ENCODE data around the gene TSC2.
A peak's percentile ranks its signal among the peaks of the same experiment; 100 is the strongest.
"Not testable (repeated sequence)": the region's sequence is repeated elsewhere in the genome, so short reads cannot be mapped to it uniquely, and the experiment has no call there.

The TSC2 gene

GRCh38 chr16:2121853-2122252 lies 74.1 kb downstream of the TSC2 start:
- no peaks in the 10 kb centered on the region for H3K36me3 ChIP-seq

GRCh38 chr16:2122429-2122828 lies 74.6 kb downstream of the TSC2 start:
- Histone ChIP-seq H3K27ac (no peak overlapping the region), H3K27me3 (peaks cover 31% of the 10 kb centered on the region), H3K36me3 (no peaks in the 10 kb centered on the region), H3K4me3 (ENCODE audit: low read depth in 1 of 2, low read length in 1 of 2) (no peak overlapping the region), H3K9me3 (no peaks in the 10 kb centered on the region), H3K4me1 (ENCODE audit: control insufficient read depth in 1 of 2, insufficient read depth in 1 of 2, low read depth in 1 of 2, low read length in 1 of 2) (peaks cover 0 to 22% of the 10 kb centered on the region in 2 experiments)
- TF ChIP-seq CTCF (IDR thresholded peaks at IDR 0.05): no peak

More at GRCh38 chr16:2121853-2122252, 74.1 kb downstream of the TSC2 start:
- Histone ChIP-seq H3K4me3 (ENCODE audit: low read depth in 1 of 2, low read length in 1 of 2) (no peak overlapping the region), H3K4me1 (ENCODE audit: control insufficient read depth in 1 of 2, insufficient read depth in 1 of 2, low read depth in 1 of 2, low read length in 1 of 2) (peaks cover 0 to 19% of the 10 kb centered on the region in 2 experiments), H3K27ac (no peak overlapping the region), H3K27me3 (peaks cover 31% of the 10 kb centered on the region), H3K9me3 (no peaks in the 10 kb centered on the region)
- no peak for TF ChIP-seq CTCF (IDR thresholded peaks at IDR 0.05)

- Histone ChIP-seq H3K4me1 (ENCODE audit: control insufficient read depth in 1 of 2, insufficient read depth in 1 of 2, low read depth in 1 of 2, low read length in 1 of 2) (peaks cover 0 to 22% of the 10 kb centered on the region in 2 experiments), H3K27me3 (peaks cover 31% of the 10 kb centered on the region)
- H3K36me3 ChIP-seq; H3K27ac ChIP-seq; H3K4me3 ChIP-seq (ENCODE audit: low read depth in 1 of 2, low read length in 1 of 2); H3K9me3 ChIP-seq: not testable (repeated sequence)
These were observed 75.3 kb downstream of the TSC2 start for GRCh38 chr16:2122934-2123683.

GRCh38 chr16:2123706-2124376 lies 76.1 kb downstream of the TSC2 start:
- not testable (repeated sequence) for H3K27ac ChIP-seq; H3K4me3 ChIP-seq (ENCODE audit: low read depth in 1 of 2, low read length in 1 of 2); H3K9me3 ChIP-seq; H3K36me3 ChIP-seq
- peaks cover 31% of the 10 kb centered on the region for H3K27me3 ChIP-seq
- H3K4me1 ChIP-seq (ENCODE audit: control insufficient read depth in 1 of 2, insufficient read depth in 1 of 2, low read depth in 1 of 2, low read length in 1 of 2): peaks cover 6 to 28% of the 10 kb centered on the region in 2 experiments

- Histone ChIP-seq H3K4me1 (ENCODE audit: control insufficient read depth in 1 of 2, insufficient read depth in 1 of 2, low read depth in 1 of 2, low read length in 1 of 2) (peaks cover 7 to 28% of the 10 kb centered on the region in 2 experiments), H3K27me3 (peaks cover 31% of the 10 kb centered on the region)
- not testable (repeated sequence) for H3K9me3 ChIP-seq; H3K36me3 ChIP-seq; H3K27ac ChIP-seq; H3K4me3 ChIP-seq (ENCODE audit: low read depth in 1 of 2, low read length in 1 of 2)
These were observed 76.5 kb downstream of the TSC2 start for GRCh38 chr16:2124377-2124693.

- Histone ChIP-seq H3K4me3 (ENCODE audit: low read depth in 1 of 2, low read length in 1 of 2) (peak overlapping the region in 1 of 2 experiments; percentile 7), H3K27me3 (peaks cover 31% of the 10 kb centered on the region), H3K4me1 (ENCODE audit: control insufficient read depth in 1 of 2, insufficient read depth in 1 of 2, low read depth in 1 of 2, low read length in 1 of 2) (peaks cover 7 to 28% of the 10 kb centered on the region in 2 experiments)
- not testable (repeated sequence) for H3K9me3 ChIP-seq, H3K36me3 ChIP-seq, H3K27ac ChIP-seq
These were observed 77.1 kb downstream of the TSC2 start for GRCh38 chr16:2124694-2125444.

GRCh38 chr16:2125609-2126008 lies 77.8 kb downstream of the TSC2 start:
- Histone ChIP-seq H3K4me1 (ENCODE audit: control insufficient read depth in 1 of 2, insufficient read depth in 1 of 2, low read depth in 1 of 2, low read length in 1 of 2) (peaks cover 7 to 28% of the 10 kb centered on the region in 2 experiments), H3K27me3 (peaks cover 31% of the 10 kb centered on the region)
- not testable (repeated sequence) for H3K27ac ChIP-seq; H3K4me3 ChIP-seq (ENCODE audit: low read depth in 1 of 2, low read length in 1 of 2); H3K9me3 ChIP-seq; H3K36me3 ChIP-seq

- not testable (repeated sequence) for H3K27ac ChIP-seq; H3K36me3 ChIP-seq; H3K4me3 ChIP-seq (ENCODE audit: low read depth in 1 of 2, low read length in 1 of 2); H3K9me3 ChIP-seq
- Histone ChIP-seq H3K4me1 (ENCODE audit: control insufficient read depth in 1 of 2, insufficient read depth in 1 of 2, low read depth in 1 of 2, low read length in 1 of 2) (peaks cover 7 to 28% of the 10 kb centered on the region in 2 experiments), H3K27me3 (peaks cover 31% of the 10 kb centered on the region)
These were observed 78.5 kb downstream of the TSC2 start for GRCh38 chr16:2126161-2126743.

GRCh38 chr16:2126928-2127556 lies 79.3 kb downstream of the TSC2 start:
- not testable (repeated sequence) for H3K27ac ChIP-seq; H3K9me3 ChIP-seq; H3K4me3 ChIP-seq (ENCODE audit: low read depth in 1 of 2, low read length in 1 of 2); H3K36me3 ChIP-seq
- H3K27me3 ChIP-seq: peaks cover 31% of the 10 kb centered on the region
- H3K4me1 ChIP-seq (ENCODE audit: control insufficient read depth in 1 of 2, insufficient read depth in 1 of 2, low read depth in 1 of 2, low read length in 1 of 2): peaks cover 7 to 28% of the 10 kb centered on the region in 2 experiments

GRCh38 chr16:2127630-2128280 lies 80.0 kb downstream of the TSC2 start:
- H3K4me1 ChIP-seq (ENCODE audit: control insufficient read depth in 1 of 2, insufficient read depth in 1 of 2, low read depth in 1 of 2, low read length in 1 of 2): peaks cover 7 to 28% of the 10 kb centered on the region in 2 experiments
- not testable (repeated sequence) for H3K9me3 ChIP-seq; H3K27ac ChIP-seq; H3K36me3 ChIP-seq; H3K4me3 ChIP-seq (ENCODE audit: low read depth in 1 of 2, low read length in 1 of 2)
- peaks cover 31% of the 10 kb centered on the region for H3K27me3 ChIP-seq

Data from neutrophil (primary cell).